HEK293 (cell line): ENCODE data around the gene CLCA1.

Experiments
- CTCF ChIA-PET: fragments of 350-600 bp; formaldehyde crosslinking; extraction: SDS; loops from one replicate; lab custom pipeline; 2021; ENCODE audit warnings: antibody characterized with exemption; lab: Yijun Ruan, JAX
- POLR2A ChIA-PET: fragments of 300-600 bp; formaldehyde crosslinking; extraction: SDS; loops from one replicate; lab custom pipeline; 2020; ENCODE audit warnings: antibody characterized with exemption, inconsistent platforms; lab: Yijun Ruan, JAX
- H3K27ac ChIP-seq: fragments of 200-500 bp; sonication (Bioruptor generic); 2 replicates; pipeline ENCODE4 v1.5.1; 2014; ENCODE audit warnings: low read depth, low read length, control low read depth, inconsistent platforms; ENCODE audit errors: extremely low read depth
- H3K36me3 ChIP-seq, 2 experiments: fragments of 200-500 bp in 1 of 2; sonication (Bioruptor generic) in 1 of 2; 1 replicate in 1 of 2; 2 replicates in 1 of 2; pipeline ENCODE4 v1.5.1; 2014 to 2017; ENCODE audit warnings: inconsistent platforms in 2 of 2, low read length in 2 of 2; ENCODE audit not compliant: control insufficient read depth in 2 of 2, insufficient read depth in 1 of 2
- H3K4me1 ChIP-seq: fragments of 200-500 bp; sonication (Bioruptor generic); 2 replicates; pipeline ENCODE4 v1.5.1; 2014; ENCODE audit warnings: mild to moderate bottlenecking, low read length, inconsistent platforms; ENCODE audit not compliant: control insufficient read depth, insufficient read depth
- H3K4me3 ChIP-seq: 2 replicates; pipeline ENCODE4 v1.5.1; 2011; ENCODE audit warnings: low read depth, mild to moderate bottlenecking, control low read depth, low read length, moderate library complexity
- H3K9me3 ChIP-seq: fragments of 200-500 bp; sonication (Bioruptor generic); 2 replicates; pipeline ENCODE4 v1.5.1; 2014; ENCODE audit warnings: low read depth, low read length, inconsistent platforms; ENCODE audit not compliant: control insufficient read depth, insufficient read depth
- EGR2 ChIP-seq: fragments of 450-650 bp; formaldehyde crosslinking; IDR thresholded peaks from 2 replicates; pipeline ENCODE4 v1.5.1; 2016; ENCODE audit warnings: low read depth, missing biosample characterization, missing genetic modification characterization
- HOXC10 ChIP-seq: sonication (generic); formaldehyde crosslinking; IDR thresholded peaks from 2 replicates; pipeline ENCODE4 v1.8.1; 2023; ENCODE audit warnings: mild to moderate bottlenecking, missing genetic modification reagents
- KLF1 ChIP-seq: fragments of 450-650 bp; formaldehyde crosslinking; IDR thresholded peaks from 2 replicates; pipeline ENCODE4 v1.5.1; 2016; ENCODE audit warnings: missing biosample characterization, missing genetic modification characterization
- ZBTB48 ChIP-seq: fragments of 450-650 bp; formaldehyde crosslinking; IDR thresholded peaks from 2 replicates; pipeline ENCODE4 v1.5.1; 2016; ENCODE audit warnings: missing biosample characterization, missing genetic modification characterization
- ZIC2 ChIP-seq: fragments of 450-650 bp; formaldehyde crosslinking; IDR thresholded peaks from 2 replicates; pipeline ENCODE4 v1.5.1; 2016; ENCODE audit warnings: missing biosample characterization, missing genetic modification characterization
- ZNF10 ChIP-seq: fragments of 450-650 bp; formaldehyde crosslinking; IDR thresholded peaks from 2 replicates; pipeline ENCODE4 v1.5.1; 2017; ENCODE audit warnings: missing biosample characterization, missing genetic modification characterization
- ZNF140 ChIP-seq: fragments of 450-650 bp; formaldehyde crosslinking; IDR thresholded peaks from 2 replicates; pipeline ENCODE4 v1.5.1; 2016; ENCODE audit warnings: missing biosample characterization, missing genetic modification characterization
- ZNF146 ChIP-seq: fragments of 450-650 bp; formaldehyde crosslinking; IDR thresholded peaks from 2 replicates; pipeline ENCODE4 v1.5.1; 2016; ENCODE audit warnings: missing biosample characterization, missing genetic modification characterization
- ZNF404 ChIP-seq: fragments of 450-650 bp; formaldehyde crosslinking; IDR thresholded peaks from 2 replicates; pipeline ENCODE4 v1.5.1; 2017; ENCODE audit warnings: missing biosample characterization, missing genetic modification characterization
- ZNF416 ChIP-seq: fragments of 450-650 bp; formaldehyde crosslinking; IDR thresholded peaks from 2 replicates; pipeline ENCODE4 v1.5.1; 2016; ENCODE audit warnings: missing biosample characterization, missing genetic modification characterization
- ZNF558 ChIP-seq: fragments of 450-650 bp; formaldehyde crosslinking; IDR thresholded peaks from 2 replicates; pipeline ENCODE4 v1.5.1; 2016; ENCODE audit warnings: missing biosample characterization, missing genetic modification characterization
- ZNF560 ChIP-seq: fragments of 450-650 bp; formaldehyde crosslinking; IDR thresholded peaks from 2 replicates; pipeline ENCODE4 v1.5.1; 2017; ENCODE audit warnings: missing biosample characterization, missing genetic modification characterization, borderline replicate concordance
- ZNF621 ChIP-seq: fragments of 450-650 bp; formaldehyde crosslinking; IDR thresholded peaks from 2 replicates; pipeline ENCODE4 v1.5.1; 2017; ENCODE audit warnings: missing biosample characterization, missing genetic modification characterization
- ZNF629 ChIP-seq: fragments of 450-650 bp; formaldehyde crosslinking; IDR thresholded peaks from 2 replicates; pipeline ENCODE4 v1.5.1; 2017; ENCODE audit warnings: missing biosample characterization, missing genetic modification characterization
- ZNF664 ChIP-seq: fragments of 450-650 bp; formaldehyde crosslinking; IDR thresholded peaks from 2 replicates; pipeline ENCODE4 v1.5.1; 2016; ENCODE audit warnings: missing biosample characterization, missing genetic modification characterization
- TF ChIP-seq, protein P1 (sequence below): fragments of 450-650 bp; formaldehyde crosslinking; IDR thresholded peaks from 2 replicates; pipeline ENCODE4 v1.5.1; 2016; ENCODE audit warnings: missing biosample characterization, missing genetic modification characterization
- TF ChIP-seq, protein P2 (sequence below): fragments of 450-650 bp; formaldehyde crosslinking; IDR thresholded peaks from 2 replicates; pipeline ENCODE4 v1.5.1; 2016; ENCODE audit warnings: missing biosample characterization, missing genetic modification characterization
- TF ChIP-seq, protein P3 (sequence below): fragments of 450-650 bp; formaldehyde crosslinking; IDR thresholded peaks from 2 replicates; pipeline ENCODE4 v1.5.1; 2016; ENCODE audit warnings: missing biosample characterization, missing genetic modification characterization
- TF ChIP-seq, protein P4 (sequence below): fragments of 450-650 bp; formaldehyde crosslinking; IDR thresholded peaks from 2 replicates; pipeline ENCODE4 v1.5.1; 2016; ENCODE audit warnings: missing biosample characterization, missing genetic modification characterization, borderline replicate concordance
- TF ChIP-seq, protein P5 (sequence below): fragments of 450-650 bp; formaldehyde crosslinking; IDR thresholded peaks from 2 replicates; pipeline ENCODE4 v1.5.1; 2016; ENCODE audit warnings: missing biosample characterization, missing genetic modification characterization

Gene CLCA1

DNA sequence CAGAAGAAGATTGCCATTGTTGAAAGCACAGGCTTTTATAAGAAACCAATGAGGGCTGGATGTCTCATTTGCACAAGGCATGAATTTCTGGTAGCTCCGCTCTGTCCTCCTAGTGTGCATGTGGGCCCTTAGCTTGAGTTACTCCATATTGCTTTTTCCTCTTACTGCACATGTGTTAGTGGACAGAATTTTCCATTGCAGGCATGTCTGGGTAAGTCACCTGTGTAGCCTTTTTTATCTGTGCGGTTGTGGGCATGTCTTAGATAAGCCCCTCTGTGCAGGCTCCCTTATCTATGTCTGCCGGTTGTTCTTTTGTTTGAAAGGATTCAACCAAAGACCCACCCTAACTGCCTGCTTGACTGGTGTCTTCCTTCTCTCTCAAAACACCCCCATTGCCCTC is 7.2 kb upstream of the CLCA1 start:
- H3K27ac ChIP-seq = no peak overlapping the region
- ChIA-PET CTCF (interaction anchor here (0.7 to 3.0 kb wide), 3 partner anchors 12 to 94 kb away, joined by 3 to 14 read pairs (median 3); no protein-coding TSS in a partner anchor), POLR2A (no interaction called here)
- H3K9me3 ChIP-seq = no peaks in the 10 kb centered on the region
- no peaks in the 10 kb centered on the region for H3K4me1 ChIP-seq
- no peak overlapping the region for H3K4me3 ChIP-seq
- TF ChIP-seq ZNF10 (tag by site-specific recombination) = no peak
- TF ChIP-seq ZNF629 (tag by site-specific recombination) = no peak
- TF ChIP-seq, protein P1, sequence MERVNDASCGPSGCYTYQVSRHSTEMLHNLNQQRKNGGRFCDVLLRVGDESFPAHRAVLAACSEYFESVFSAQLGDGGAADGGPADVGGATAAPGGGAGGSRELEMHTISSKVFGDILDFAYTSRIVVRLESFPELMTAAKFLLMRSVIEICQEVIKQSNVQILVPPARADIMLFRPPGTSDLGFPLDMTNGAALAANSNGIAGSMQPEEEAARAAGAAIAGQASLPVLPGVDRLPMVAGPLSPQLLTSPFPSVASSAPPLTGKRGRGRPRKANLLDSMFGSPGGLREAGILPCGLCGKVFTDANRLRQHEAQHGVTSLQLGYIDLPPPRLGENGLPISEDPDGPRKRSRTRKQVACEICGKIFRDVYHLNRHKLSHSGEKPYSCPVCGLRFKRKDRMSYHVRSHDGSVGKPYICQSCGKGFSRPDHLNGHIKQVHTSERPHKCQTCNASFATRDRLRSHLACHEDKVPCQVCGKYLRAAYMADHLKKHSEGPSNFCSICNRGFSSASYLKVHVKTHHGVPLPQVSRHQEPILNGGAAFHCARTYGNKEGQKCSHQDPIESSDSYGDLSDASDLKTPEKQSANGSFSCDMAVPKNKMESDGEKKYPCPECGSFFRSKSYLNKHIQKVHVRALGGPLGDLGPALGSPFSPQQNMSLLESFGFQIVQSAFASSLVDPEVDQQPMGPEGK (tag by site-specific recombination) = no peak
- no peak for TF ChIP-seq ZBTB48 (tag by site-specific recombination)
- H3K36me3 ChIP-seq = no peaks in the 10 kb centered on the region

DNA sequence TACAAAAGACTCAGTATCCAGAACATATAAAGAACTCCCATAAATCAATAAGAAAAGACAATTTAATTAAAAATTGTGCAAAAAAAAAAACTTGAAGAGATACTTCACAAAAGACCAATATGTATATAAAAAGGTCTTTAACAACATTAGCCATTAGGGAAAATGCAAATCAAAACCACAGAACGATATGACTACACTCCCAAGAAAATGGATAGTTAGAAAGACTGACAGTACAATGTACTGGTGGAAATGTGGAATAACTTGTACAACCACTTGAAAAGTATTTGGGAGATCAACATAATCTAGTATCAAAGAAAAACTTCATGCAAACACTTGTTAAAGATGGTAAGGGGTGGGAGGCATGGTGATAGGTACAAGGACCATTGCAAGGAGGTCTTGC is 3.9 kb upstream of the CLCA1 start:
- Histone ChIP-seq H3K36me3 (no peaks in the 10 kb centered on the region), H3K4me3 (no peak overlapping the region), H3K4me1 (no peaks in the 10 kb centered on the region), H3K27ac (no peak overlapping the region), H3K9me3 (no peaks in the 10 kb centered on the region)
- TF ChIP-seq, protein P2, sequence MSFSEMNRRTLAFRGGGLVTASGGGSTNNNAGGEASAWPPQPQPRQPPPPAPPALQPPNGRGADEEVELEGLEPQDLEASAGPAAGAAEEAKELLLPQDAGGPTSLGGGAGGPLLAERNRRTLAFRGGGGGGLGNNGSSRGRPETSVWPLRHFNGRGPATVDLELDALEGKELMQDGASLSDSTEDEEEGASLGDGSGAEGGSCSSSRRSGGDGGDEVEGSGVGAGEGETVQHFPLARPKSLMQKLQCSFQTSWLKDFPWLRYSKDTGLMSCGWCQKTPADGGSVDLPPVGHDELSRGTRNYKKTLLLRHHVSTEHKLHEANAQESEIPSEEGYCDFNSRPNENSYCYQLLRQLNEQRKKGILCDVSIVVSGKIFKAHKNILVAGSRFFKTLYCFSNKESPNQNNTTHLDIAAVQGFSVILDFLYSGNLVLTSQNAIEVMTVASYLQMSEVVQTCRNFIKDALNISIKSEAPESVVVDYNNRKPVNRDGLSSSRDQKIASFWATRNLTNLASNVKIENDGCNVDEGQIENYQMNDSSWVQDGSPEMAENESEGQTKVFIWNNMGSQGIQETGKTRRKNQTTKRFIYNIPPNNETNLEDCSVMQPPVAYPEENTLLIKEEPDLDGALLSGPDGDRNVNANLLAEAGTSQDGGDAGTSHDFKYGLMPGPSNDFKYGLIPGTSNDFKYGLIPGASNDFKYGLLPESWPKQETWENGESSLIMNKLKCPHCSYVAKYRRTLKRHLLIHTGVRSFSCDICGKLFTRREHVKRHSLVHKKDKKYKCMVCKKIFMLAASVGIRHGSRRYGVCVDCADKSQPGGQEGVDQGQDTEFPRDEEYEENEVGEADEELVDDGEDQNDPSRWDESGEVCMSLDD (tag by site-specific recombination) = no peak
- TF ChIP-seq EGR2 (tag by site-specific recombination) = no peak
- no peak for TF ChIP-seq ZNF404 (tag by site-specific recombination)
- TF ChIP-seq ZNF416 (tag by site-specific recombination) = no peak
- TF ChIP-seq ZIC2 (tag by site-specific recombination) = no peak
- TF ChIP-seq ZNF664 (tag by site-specific recombination) = no peak
- TF ChIP-seq, protein P3, sequence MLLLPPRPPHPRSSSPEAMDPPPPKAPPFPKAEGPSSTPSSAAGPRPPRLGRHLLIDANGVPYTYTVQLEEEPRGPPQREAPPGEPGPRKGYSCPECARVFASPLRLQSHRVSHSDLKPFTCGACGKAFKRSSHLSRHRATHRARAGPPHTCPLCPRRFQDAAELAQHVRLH = no peak
- TF ChIP-seq ZNF560 (tag by site-specific recombination) = no peak
- TF ChIP-seq ZNF146 (tag by site-specific recombination) = no peak
- no peak for TF ChIP-seq HOXC10 (CRISPR knock-in tag)
- TF ChIP-seq ZNF558 = no peak
- CTCF ChIA-PET = interaction anchor here (1.4 kb wide), 1 partner anchor 9 kb away, joined by 4 read pairs; no protein-coding TSS in a partner anchor
- POLR2A ChIA-PET = no interaction called here

DNA sequence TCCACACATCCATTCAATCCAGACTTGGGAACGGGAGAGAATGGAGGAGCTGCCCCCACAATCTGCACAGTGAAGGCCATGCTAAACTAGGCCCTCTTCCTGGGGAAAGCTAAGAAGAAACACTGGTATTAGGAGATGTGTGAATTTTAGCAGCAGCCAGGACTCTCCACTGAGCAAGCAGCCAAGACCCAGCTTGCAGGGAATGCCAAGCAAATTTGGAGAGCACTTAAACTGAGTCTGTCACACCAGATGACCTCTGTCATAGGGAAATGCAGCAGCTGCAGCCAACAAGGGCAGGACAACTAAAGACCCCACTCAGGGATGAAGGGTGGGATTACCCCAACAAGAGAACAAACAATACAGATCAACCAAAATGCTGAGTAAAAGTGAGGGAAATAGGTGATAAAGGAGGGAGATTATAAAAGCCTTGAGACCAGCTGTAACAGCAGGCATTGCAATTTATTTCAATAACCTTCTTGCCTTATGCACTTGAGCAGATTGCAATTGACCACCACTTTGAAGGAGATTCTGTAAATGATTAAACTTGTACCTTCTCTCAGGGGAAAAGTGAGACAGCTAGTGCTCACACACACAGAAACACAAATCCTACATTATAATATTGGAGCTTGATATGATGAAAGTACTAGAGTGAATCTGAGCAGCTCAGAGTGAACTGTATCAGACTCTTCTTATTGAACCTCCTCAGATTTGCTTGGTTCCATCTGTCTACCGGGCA is 2.5 kb upstream of the CLCA1 start:
- ChIA-PET CTCF (interaction anchor here (0.6 to 1.0 kb wide), 3 partner anchors 18 to 344 kb away, joined by 3 read pairs; no protein-coding TSS in a partner anchor), POLR2A (no interaction called here)
- no peaks in the 10 kb centered on the region for H3K4me1 ChIP-seq
- TF ChIP-seq, protein P4, sequence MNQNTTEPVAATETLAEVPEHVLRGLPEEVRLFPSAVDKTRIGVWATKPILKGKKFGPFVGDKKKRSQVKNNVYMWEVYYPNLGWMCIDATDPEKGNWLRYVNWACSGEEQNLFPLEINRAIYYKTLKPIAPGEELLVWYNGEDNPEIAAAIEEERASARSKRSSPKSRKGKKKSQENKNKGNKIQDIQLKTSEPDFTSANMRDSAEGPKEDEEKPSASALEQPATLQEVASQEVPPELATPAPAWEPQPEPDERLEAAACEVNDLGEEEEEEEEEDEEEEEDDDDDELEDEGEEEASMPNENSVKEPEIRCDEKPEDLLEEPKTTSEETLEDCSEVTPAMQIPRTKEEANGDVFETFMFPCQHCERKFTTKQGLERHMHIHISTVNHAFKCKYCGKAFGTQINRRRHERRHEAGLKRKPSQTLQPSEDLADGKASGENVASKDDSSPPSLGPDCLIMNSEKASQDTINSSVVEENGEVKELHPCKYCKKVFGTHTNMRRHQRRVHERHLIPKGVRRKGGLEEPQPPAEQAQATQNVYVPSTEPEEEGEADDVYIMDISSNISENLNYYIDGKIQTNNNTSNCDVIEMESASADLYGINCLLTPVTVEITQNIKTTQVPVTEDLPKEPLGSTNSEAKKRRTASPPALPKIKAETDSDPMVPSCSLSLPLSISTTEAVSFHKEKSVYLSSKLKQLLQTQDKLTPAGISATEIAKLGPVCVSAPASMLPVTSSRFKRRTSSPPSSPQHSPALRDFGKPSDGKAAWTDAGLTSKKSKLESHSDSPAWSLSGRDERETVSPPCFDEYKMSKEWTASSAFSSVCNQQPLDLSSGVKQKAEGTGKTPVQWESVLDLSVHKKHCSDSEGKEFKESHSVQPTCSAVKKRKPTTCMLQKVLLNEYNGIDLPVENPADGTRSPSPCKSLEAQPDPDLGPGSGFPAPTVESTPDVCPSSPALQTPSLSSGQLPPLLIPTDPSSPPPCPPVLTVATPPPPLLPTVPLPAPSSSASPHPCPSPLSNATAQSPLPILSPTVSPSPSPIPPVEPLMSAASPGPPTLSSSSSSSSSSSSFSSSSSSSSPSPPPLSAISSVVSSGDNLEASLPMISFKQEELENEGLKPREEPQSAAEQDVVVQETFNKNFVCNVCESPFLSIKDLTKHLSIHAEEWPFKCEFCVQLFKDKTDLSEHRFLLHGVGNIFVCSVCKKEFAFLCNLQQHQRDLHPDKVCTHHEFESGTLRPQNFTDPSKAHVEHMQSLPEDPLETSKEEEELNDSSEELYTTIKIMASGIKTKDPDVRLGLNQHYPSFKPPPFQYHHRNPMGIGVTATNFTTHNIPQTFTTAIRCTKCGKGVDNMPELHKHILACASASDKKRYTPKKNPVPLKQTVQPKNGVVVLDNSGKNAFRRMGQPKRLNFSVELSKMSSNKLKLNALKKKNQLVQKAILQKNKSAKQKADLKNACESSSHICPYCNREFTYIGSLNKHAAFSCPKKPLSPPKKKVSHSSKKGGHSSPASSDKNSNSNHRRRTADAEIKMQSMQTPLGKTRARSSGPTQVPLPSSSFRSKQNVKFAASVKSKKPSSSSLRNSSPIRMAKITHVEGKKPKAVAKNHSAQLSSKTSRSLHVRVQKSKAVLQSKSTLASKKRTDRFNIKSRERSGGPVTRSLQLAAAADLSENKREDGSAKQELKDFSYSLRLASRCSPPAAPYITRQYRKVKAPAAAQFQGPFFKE (tag by site-specific recombination) = no peak
- TF ChIP-seq ZNF140 (no peak), ZNF621 (no peak), KLF1 (tag by site-specific recombination) (no peak), ZNF558 (no peak)
- TF ChIP-seq, protein P5, sequence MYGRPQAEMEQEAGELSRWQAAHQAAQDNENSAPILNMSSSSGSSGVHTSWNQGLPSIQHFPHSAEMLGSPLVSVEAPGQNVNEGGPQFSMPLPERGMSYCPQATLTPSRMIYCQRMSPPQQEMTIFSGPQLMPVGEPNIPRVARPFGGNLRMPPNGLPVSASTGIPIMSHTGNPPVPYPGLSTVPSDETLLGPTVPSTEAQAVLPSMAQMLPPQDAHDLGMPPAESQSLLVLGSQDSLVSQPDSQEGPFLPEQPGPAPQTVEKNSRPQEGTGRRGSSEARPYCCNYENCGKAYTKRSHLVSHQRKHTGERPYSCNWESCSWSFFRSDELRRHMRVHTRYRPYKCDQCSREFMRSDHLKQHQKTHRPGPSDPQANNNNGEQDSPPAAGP (tag by site-specific recombination) = no peak

More for the DNA sequence above, 2.5 kb upstream of the CLCA1 start:
- Histone ChIP-seq H3K4me3 (no peak overlapping the region), H3K27ac (no peak overlapping the region), H3K9me3 (no peaks in the 10 kb centered on the region), H3K36me3 (no peaks in the 10 kb centered on the region)
